ENCODE data around the gene NCK1.
"Not testable (repeated sequence)": the region's sequence is repeated elsewhere in the genome, so short reads cannot be mapped to it uniquely, and the experiment has no call there.

The NCK1 gene

GRCh38 chr3:136947477-136947876 is 85.5 kb downstream of the NCK1 start:
- no peak for DNase-seq (ENCODE audit: low read depth)

- no peak for DNase-seq (ENCODE audit: low read depth)
These were observed 87.1 kb downstream of the NCK1 start for GRCh38 chr3:136949146-136949545.

GRCh38 chr3:136949708-136950107 is 87.7 kb downstream of the NCK1 start:
- no peak for DNase-seq (ENCODE audit: low read depth)

GRCh38 chr3:136950623-136951022 is 88.6 kb downstream of the NCK1 start:
- DNase-seq (ENCODE audit: low read depth), result no peak

- no peak for DNase-seq (ENCODE audit: low read depth)
These were observed 90.3 kb downstream of the NCK1 start for GRCh38 chr3:136952292-136952691.

GRCh38 chr3:136954251-136954650 is 92.2 kb downstream of the NCK1 start:
- DNase-seq (ENCODE audit: low read depth), result no peak

GRCh38 chr3:136954980-136955780 is 93.2 kb downstream of the NCK1 start:
- no peak for DNase-seq (ENCODE audit: low read depth)

- DNase-seq (ENCODE audit: low read depth), result peak; percentile 72
These were observed 93.8 kb downstream of the NCK1 start for GRCh38 chr3:136955813-136956212.

GRCh38 chr3:136956971-136957370 is 95.0 kb downstream of the NCK1 start:
- no peak for DNase-seq (ENCODE audit: low read depth)

GRCh38 chr3:136957751-136958288 is 95.8 kb downstream of the NCK1 start, which contains the start of gene IL20RB:
TSS of gene IL20RB (plus strand) at chr3:136957983. CDS start at chr3:136958114, 131 bp downstream.
- peak; percentile 95 for DNase-seq (ENCODE audit: low read depth)

GRCh38 chr3:136958939-136959338 is 96.9 kb downstream of the NCK1 start:
- no peak for DNase-seq (ENCODE audit: low read depth)

GRCh38 chr3:136959599-136959998 is 97.6 kb downstream of the NCK1 start:
- no peak for DNase-seq (ENCODE audit: low read depth)

- DNase-seq (ENCODE audit: low read depth), result no peak
These were observed 99.1 kb downstream of the NCK1 start for GRCh38 chr3:136960838-136961836.

GRCh38 chr3:136962927-136963326 is 100.9 kb downstream of the NCK1 start:
- DNase-seq (ENCODE audit: low read depth), result no peak

GRCh38 chr3:136969539-136969938 is 107.5 kb downstream of the NCK1 start:
- not testable (repeated sequence) for DNase-seq (ENCODE audit: low read depth)

GRCh38 chr3:136973352-136973751 is 111.3 kb downstream of the NCK1 start:
- DNase-seq (ENCODE audit: low read depth), result no peak

GRCh38 chr3:136974670-136975069 is 112.7 kb downstream of the NCK1 start:
- no peak for DNase-seq (ENCODE audit: low read depth)

GRCh38 chr3:136979204-136979603 is 117.2 kb downstream of the NCK1 start:
- DNase-seq (ENCODE audit: low read depth), result no peak

- no peak for DNase-seq (ENCODE audit: low read depth)
These were observed 117.7 kb downstream of the NCK1 start for GRCh38 chr3:136979684-136980083.

GRCh38 chr3:136982033-136982432 is 120.0 kb downstream of the NCK1 start:
- DNase-seq (ENCODE audit: low read depth), result no peak

GRCh38 chr3:136982520-136983138 is 120.6 kb downstream of the NCK1 start:
- DNase-seq (ENCODE audit: low read depth), result no peak

GRCh38 chr3:136984837-136985236 is 122.8 kb downstream of the NCK1 start:
- DNase-seq (ENCODE audit: low read depth), result no peak
